CD14-positive monocyte (primary cell): ENCODE measurements around the gene CASP14. TPM values are rescaled to one million over a fixed set of nuclear protein-coding genes. Genes with fewer than 3 reads are reported as not detected.

Experiments used
- DNase-seq, 3 donors: peaks; one replicate each; pipeline ENCODE4 v3.0.0-alpha.2; 2011 to 2022
- H2AFZ ChIP-seq: 2 replicates; pipeline ENCODE4 v1.6.0; 2012; ENCODE audit warnings: mild to moderate bottlenecking, low read depth, low read length, inconsistent platforms; ENCODE audit not compliant: insufficient read depth, poor library complexity, severe bottlenecking
- H3K27ac ChIP-seq, 2 donors: 1 replicate in 1 of 2; 2 replicates in 1 of 2; pipeline ENCODE4 v1.5.1; 2012 to 2013; ENCODE audit warnings: low read length in 2 of 2, control low read depth in 1 of 2, inconsistent platforms in 1 of 2, low read depth in 1 of 2, mild to moderate bottlenecking in 1 of 2
- H3K27me3 ChIP-seq, 2 donors: one replicate each; pipeline versions ENCODE4 v1.6.0 to v1.6.1; 2011 to 2013; ENCODE audit warnings: low read length in 2 of 2; ENCODE audit not compliant: control insufficient read depth in 2 of 2, insufficient read depth in 2 of 2
- H3K36me3 ChIP-seq, 2 donors: replicated peaks in 1 of 2; 1 replicate in 1 of 2; 2 replicates in 1 of 2; pipeline versions ENCODE4 v1.5.1 to v1.6.1; 2012 to 2013; ENCODE audit warnings: low read length in 2 of 2, control low read depth in 1 of 2, inconsistent platforms in 1 of 2, mild to moderate bottlenecking in 1 of 2; ENCODE audit not compliant: insufficient read depth in 2 of 2, control insufficient read depth in 1 of 2
- H3K4me1 ChIP-seq, 2 donors: 1 replicate in 1 of 2; 2 replicates in 1 of 2; pipeline versions ENCODE4 v1.5.1 to v1.6.1; 2012 to 2013; ENCODE audit warnings: low read length in 2 of 2, control low read depth in 1 of 2, inconsistent platforms in 1 of 2, mild to moderate bottlenecking in 1 of 2, moderate library complexity in 1 of 2; ENCODE audit not compliant: insufficient read depth in 2 of 2, control insufficient read depth in 1 of 2
- H3K4me2 ChIP-seq: replicated peaks from 2 replicates; pipeline ENCODE3; 2012; ENCODE audit warnings: low read length, moderate library complexity, mild to moderate bottlenecking; ENCODE audit not compliant: poor library complexity, severe bottlenecking; ENCODE audit errors: extremely low read depth
- H3K4me3 ChIP-seq, 3 experiments: fragments of 200-600 bp in 1 of 3; sonication (generic) in 1 of 3; replicated peaks in 1 of 3; 1 replicate in 2 of 3; 2 replicates in 1 of 3; pipeline ENCODE4 v1.5.1; 2011 to 2013; ENCODE audit warnings: low read length in 3 of 3, mild to moderate bottlenecking in 3 of 3, control low read depth in 2 of 3, low read depth in 2 of 3, inconsistent platforms in 1 of 3, moderate library complexity in 1 of 3
- H3K79me2 ChIP-seq: 2 replicates; pipeline ENCODE4 v1.6.0; 2012; ENCODE audit warnings: mild to moderate bottlenecking, control low read depth, inconsistent platforms, low read length, moderate library complexity; ENCODE audit not compliant: insufficient read depth
- H3K9ac ChIP-seq: 2 replicates; pipeline ENCODE4 v1.6.0; 2017; ENCODE audit warnings: low read length, mild to moderate bottlenecking; ENCODE audit not compliant: insufficient read depth, poor library complexity, severe bottlenecking
- H3K9me3 ChIP-seq, 2 donors: replicated peaks in 1 of 2; 1 replicate in 1 of 2; 2 replicates in 1 of 2; pipeline versions ENCODE4 v1.5.1 to v1.6.1; 2012 to 2013; ENCODE audit warnings: low read length in 2 of 2, control low read depth in 1 of 2; ENCODE audit not compliant: control insufficient read depth in 1 of 2, insufficient read depth in 1 of 2
- H4K20me1 ChIP-seq: 2 replicates; pipeline ENCODE4 v1.6.0; 2012; ENCODE audit warnings: mild to moderate bottlenecking, low read length, control low read depth, moderate library complexity; ENCODE audit not compliant: insufficient read depth
- H3K27ac Mint-ChIP-seq, 7 donors: one replicate each; pipeline ENCODE4 v1.8.0; 2020; ENCODE audit warnings: mild to moderate bottlenecking in 7 of 7, mixed read lengths in 7 of 7, moderate library complexity in 6 of 7, inconsistent platforms in 2 of 7
- H3K27me3 Mint-ChIP-seq, 3 donors: one replicate each; pipeline ENCODE4 v1.8.0; 2021 to 2022; ENCODE audit warnings: low read depth in 3 of 3, mild to moderate bottlenecking in 3 of 3, mixed read lengths in 3 of 3, moderate library complexity in 3 of 3, inconsistent platforms in 1 of 3
- H3K36me3 Mint-ChIP-seq, 2 donors: one replicate each; pipeline ENCODE4 v1.8.0; 2020; ENCODE audit warnings: mixed read lengths in 2 of 2, inconsistent platforms in 1 of 2, mild to moderate bottlenecking in 1 of 2
- H3K4me1 Mint-ChIP-seq: one replicate; pipeline ENCODE4 v1.8.0; 2020; ENCODE audit warnings: mild to moderate bottlenecking, mixed read lengths
- H3K4me3 Mint-ChIP-seq, 2 donors: one replicate each; pipeline ENCODE4 v1.8.0; 2020; ENCODE audit warnings: mild to moderate bottlenecking in 2 of 2, mixed read lengths in 2 of 2, moderate library complexity in 1 of 2
- H3K9me3 Mint-ChIP-seq, 7 donors: one replicate each; pipeline ENCODE4 v1.8.0; 2020 to 2022; ENCODE audit warnings: mixed read lengths in 7 of 7, mild to moderate bottlenecking in 6 of 7, moderate library complexity in 6 of 7, inconsistent platforms in 2 of 7
- WGBS: methylation state at CpG from one replicate; pipeline ENCODE4 v1.1.5; 2013; ENCODE audit warnings: missing lambda C conversion rate; ENCODE audit not compliant: insufficient coverage; 5-methylcytosine and 5-hydroxymethylcytosine counted together
- intact Hi-C, 2 donors: fragments of 100-400 bp; cut with micrococcal nuclease; formaldehyde crosslinking; loops; one replicate each; pipeline versions ENCODE4 v1.15.0 to v1.15.1; 2023
- polyA plus RNA-seq, 3 donors: library from polyadenylated mRNA; depleted of rRNA in 1 of 3; unstranded in 2 of 3; stranded (reverse) in 1 of 3; fragments of 300-500 nt in 2 of 3; fragments of >200 nt in 1 of 3; fragmentation: Illumina TruSeq in 2 of 3; gene quantifications; 1 replicate in 2 of 3; 2 replicates in 1 of 3; pipeline ENCODE4 v1.2.3, GENCODE V29; 2012 to 2021
- TF ChIP-seq, protein P1 (sequence below): fragments of 200-600 bp; IDR thresholded peaks from one replicate; pipeline ENCODE4 v1.8.0; 2022; ENCODE audit warnings: antibody characterized with exemption, mild to moderate bottlenecking

CASP14 gene
- polyA plus RNA-seq, 3 donors: not detected

- peaks cover 9 to 17% of the 10 kb centered on the region in 2 donors for H3K27me3 ChIP-seq
- H3K4me2 ChIP-seq: no peak overlapping the region
- Mint-ChIP-seq H3K4me3 (no peak overlapping the region), H3K27me3 (peaks cover 18 to 28% (median 20%) of the 10 kb centered on the region in 3 donors), H3K9me3 (peaks cover 15 to 34% (median 22%) of the 10 kb centered on the region in 7 donors), H3K4me1 (no peaks in the 10 kb centered on the region), H3K36me3 (peaks cover 0 to 2% of the 10 kb centered on the region in 2 donors), H3K27ac (peak overlapping the region in 1 of 7 donors; percentile 46)
- H3K9me3 ChIP-seq: peaks cover 15 to 22% of the 10 kb centered on the region in 2 donors
- H2AFZ ChIP-seq: no peak overlapping the region
- H3K79me2 ChIP-seq: no peaks in the 10 kb centered on the region
- H3K9ac ChIP-seq: no peak overlapping the region
- peak; percentile 37 to 47 (median 42) for DNase-seq
- WGBS: 100% methylated on average over 2 of the region's 3 CpGs
- no peak overlapping the region for H3K4me3 ChIP-seq
- intact Hi-C loops: loop anchor here in 1 of 2 donors (10.0 kb wide), 1 partner anchor 453 kb away; no protein-coding TSS in a partner anchor
- no peaks in the 10 kb centered on the region for H3K4me1 ChIP-seq
- no peaks in the 10 kb centered on the region for H4K20me1 ChIP-seq
- H3K27ac ChIP-seq: no peak overlapping the region
- H3K36me3 ChIP-seq: no peaks in the 10 kb centered on the region
- TF ChIP-seq, protein P1, sequence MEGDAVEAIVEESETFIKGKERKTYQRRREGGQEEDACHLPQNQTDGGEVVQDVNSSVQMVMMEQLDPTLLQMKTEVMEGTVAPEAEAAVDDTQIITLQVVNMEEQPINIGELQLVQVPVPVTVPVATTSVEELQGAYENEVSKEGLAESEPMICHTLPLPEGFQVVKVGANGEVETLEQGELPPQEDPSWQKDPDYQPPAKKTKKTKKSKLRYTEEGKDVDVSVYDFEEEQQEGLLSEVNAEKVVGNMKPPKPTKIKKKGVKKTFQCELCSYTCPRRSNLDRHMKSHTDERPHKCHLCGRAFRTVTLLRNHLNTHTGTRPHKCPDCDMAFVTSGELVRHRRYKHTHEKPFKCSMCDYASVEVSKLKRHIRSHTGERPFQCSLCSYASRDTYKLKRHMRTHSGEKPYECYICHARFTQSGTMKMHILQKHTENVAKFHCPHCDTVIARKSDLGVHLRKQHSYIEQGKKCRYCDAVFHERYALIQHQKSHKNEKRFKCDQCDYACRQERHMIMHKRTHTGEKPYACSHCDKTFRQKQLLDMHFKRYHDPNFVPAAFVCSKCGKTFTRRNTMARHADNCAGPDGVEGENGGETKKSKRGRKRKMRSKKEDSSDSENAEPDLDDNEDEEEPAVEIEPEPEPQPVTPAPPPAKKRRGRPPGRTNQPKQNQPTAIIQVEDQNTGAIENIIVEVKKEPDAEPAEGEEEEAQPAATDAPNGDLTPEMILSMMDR: peak; percentile 85
Observed at GRCh38 chr19:15101479-15102082, 52.3 kb downstream of the CASP14 start.

DNA sequence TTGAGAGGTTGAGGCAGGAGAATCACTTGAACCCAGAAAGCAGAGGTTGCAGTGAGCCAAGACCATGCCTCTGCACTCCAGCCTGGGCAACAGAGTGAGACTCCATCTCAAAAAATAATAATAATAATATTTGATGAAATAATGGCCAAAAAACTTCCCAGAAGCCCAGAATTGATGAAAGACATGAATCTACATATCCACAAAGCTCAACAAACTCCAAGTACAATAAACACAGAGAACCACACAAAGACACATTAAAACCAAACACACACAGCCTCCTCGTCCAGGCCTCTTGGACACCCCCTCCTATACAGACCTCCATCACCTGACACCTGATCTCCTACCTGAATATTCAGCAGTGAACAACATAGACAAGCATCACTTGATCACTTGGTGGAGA is 54.7 kb downstream of the CASP14 start:
- Histone ChIP-seq H3K9me3 (peaks cover 15 to 22% of the 10 kb centered on the region in 2 donors), H4K20me1 (no peaks in the 10 kb centered on the region), H3K4me2 (no peak overlapping the region), H2AFZ (no peak overlapping the region), H3K36me3 (no peaks in the 10 kb centered on the region), H3K9ac (no peak overlapping the region), H3K27ac (no peak overlapping the region), H3K27me3 (peaks cover 24 to 38% of the 10 kb centered on the region in 2 donors), H3K4me3 (no peak overlapping the region), H3K79me2 (no peaks in the 10 kb centered on the region), H3K4me1 (peaks cover 0 to 2% of the 10 kb centered on the region in 2 donors)
- TF ChIP-seq, protein P1: no peak
- DNase-seq: no peak
- Mint-ChIP-seq H3K9me3 (peaks cover 15 to 40% (median 26%) of the 10 kb centered on the region in 7 donors), H3K4me1 (peaks cover 10% of the 10 kb centered on the region), H3K4me3 (no peak overlapping the region), H3K36me3 (peaks cover 0 to 6% of the 10 kb centered on the region in 2 donors), H3K27ac (no peak overlapping the region), H3K27me3 (peaks cover 34 to 47% (median 38%) of the 10 kb centered on the region in 3 donors)
- intact Hi-C loops: loop anchor here in 1 of 2 donors (10.0 kb wide), 1 partner anchor 451 kb away; no protein-coding TSS in a partner anchor
- 83% methylated on average over 1 of the region's 1 CpG for WGBS
